Muscle of leg (tissue), 16 donors: ENCODE measurements around the gene NRCAM. TPM values are rescaled to one million over a fixed set of nuclear protein-coding genes. Genes with fewer than 3 reads are reported as not detected.
"Not testable (repeated sequence)": the region's sequence is repeated elsewhere in the genome, so short reads cannot be mapped to it uniquely, and the experiment has no call there.

Experiments used
- DNase-seq: peaks from one replicate; pipeline ENCODE4 v3.0.0; 2013
- H3K27ac ChIP-seq: one replicate; pipeline ENCODE4 v1.5.1; 2013; ENCODE audit warnings: mild to moderate bottlenecking, low read length, control low read depth
- H3K27me3 ChIP-seq: one replicate; pipeline ENCODE4 v1.6.1; 2013; ENCODE audit warnings: low read length; ENCODE audit not compliant: control insufficient read depth, insufficient read depth
- H3K36me3 ChIP-seq: one replicate; pipeline ENCODE4 v1.6.1; 2013; ENCODE audit warnings: low read length; ENCODE audit not compliant: control insufficient read depth, insufficient read depth
- H3K4me1 ChIP-seq: one replicate; pipeline ENCODE4 v1.6.1; 2013; ENCODE audit warnings: low read length; ENCODE audit not compliant: control insufficient read depth, insufficient read depth
- H3K4me3 ChIP-seq: one replicate; pipeline ENCODE4 v1.5.1; 2013; ENCODE audit warnings: low read length, control low read depth
- H3K9me3 ChIP-seq: replicated peaks from 2 replicates; pipeline ENCODE4 v1.6.1; 2013; ENCODE audit warnings: low read depth, low read length; ENCODE audit not compliant: control insufficient read depth
- WGBS: methylation state at CpG from one replicate; pipeline ENCODE4 v1.1.5; 2013; ENCODE audit warnings: missing lambda C conversion rate; ENCODE audit not compliant: insufficient coverage; 5-methylcytosine and 5-hydroxymethylcytosine counted together
- long read RNA-seq, 11 donors: transcript quantifications; one replicate each; lab custom pipeline, GENCODE V29; 2026
- polyA plus RNA-seq, 8 donors: library from polyadenylated mRNA; unstranded; fragments of 120-200 nt; gene quantifications; one replicate each; pipeline versions ENCODE4 v1.2.1 to v1.2.3, GENCODE V29; 2013; ENCODE audit warnings: inconsistent platforms in 1 of 8, low replicate concordance in 1 of 8; ENCODE audit not compliant: insufficient read length in 8 of 8, insufficient read depth in 1 of 8
- total RNA-seq: library from RNA; stranded (reverse); fragments of 120-200 nt; gene quantifications from one replicate; pipeline ENCODE4 v1.2.4, GENCODE V29; 2013

Gene NRCAM
- total RNA-seq (17.5 TPM), polyA plus RNA-seq (10 to 100 TPM; 18.0 to 35.6 (median 24.3) TPM)
- long read RNA-seq, donor 1, full-length matches to known transcripts = 1 of 1 reads
- long read RNA-seq, donor 1, partial matches to known transcripts = 0 of 1 reads
- long read RNA-seq, donor 1, other reads (novel, unspliced or antisense) = 0 of 1 reads
- long read RNA-seq, donor 2 = 0 reads
- long read RNA-seq, donor 3 = 0 reads
- long read RNA-seq, donor 4 = 0 reads
- long read RNA-seq, donor 5, partial matches to known transcripts = 0 of 1 reads
- long read RNA-seq, donor 5, other reads (novel, unspliced or antisense) = 0 of 1 reads
- long read RNA-seq, donor 6, partial matches to known transcripts = 6 of 6 reads
- long read RNA-seq, donor 6, other reads (novel, unspliced or antisense) = 0 of 6 reads
- long read RNA-seq, donor 7 = 0 reads
- long read RNA-seq, donor 8 = 0 reads
- long read RNA-seq, donor 9 = 0 reads
- long read RNA-seq, donor 10, full-length matches to known transcripts = 1 of 1 reads
- long read RNA-seq, donor 10, partial matches to known transcripts = 0 of 1 reads
- long read RNA-seq, donor 10, other reads (novel, unspliced or antisense) = 0 of 1 reads
- long read RNA-seq, donor 11 = 0 reads

- peaks cover 12% of the 10 kb centered on the region for H3K4me1 ChIP-seq
- H3K27ac ChIP-seq = peak within 1 kb of the TSS; percentile 51
- H3K27me3 ChIP-seq = peaks cover 28% of the 10 kb centered on the region
- DNase-seq = peak; percentile 66
- H3K36me3 ChIP-seq = no peaks in the 10 kb centered on the region
- no peaks in the 10 kb centered on the region for H3K9me3 ChIP-seq
- under 1% methylated on average over 70 of the region's 81 CpGs for WGBS
- peak within 1 kb of the TSS; percentile 56 for H3K4me3 ChIP-seq
Measured at GRCh38 chr7:108455998-108456677, at the start of gene NRCAM. Gene NRCAM, minus strand, starts transcription at chr7:108456436. Its CDS starts 216,372 bp downstream, at chr7:108240064.

GRCh38 chr7:108504576-108504975, 48.3 kb upstream of the NRCAM start:
- no CpG with 5 or more reads among the region's 3 CpGs for WGBS
- not testable (repeated sequence) for H3K4me1 ChIP-seq, H3K27me3 ChIP-seq, H3K27ac ChIP-seq, H3K36me3 ChIP-seq, DNase-seq, H3K4me3 ChIP-seq, H3K9me3 ChIP-seq

GRCh38 chr7:108503112-108504026, 47.1 kb upstream of the NRCAM start:
- H3K27me3 ChIP-seq = no peaks in the 10 kb centered on the region
- 75% methylated on average over 2 of the region's 5 CpGs for WGBS
- H3K27ac ChIP-seq = no peak overlapping the region
- H3K4me3 ChIP-seq = no peak overlapping the region
- peak; percentile 30 for DNase-seq
- peaks cover 2% of the 10 kb centered on the region for H3K4me1 ChIP-seq
- peaks cover 8% of the 10 kb centered on the region for H3K36me3 ChIP-seq
- no peaks in the 10 kb centered on the region for H3K9me3 ChIP-seq

- Histone ChIP-seq H3K27ac (peak overlapping the region; percentile 52), H3K36me3 (peaks cover 10% of the 10 kb centered on the region), H3K27me3 (no peaks in the 10 kb centered on the region), H3K4me3 (no peak overlapping the region), H3K9me3 (no peaks in the 10 kb centered on the region), H3K4me1 (peaks cover 2% of the 10 kb centered on the region)
- WGBS = no CpG with 5 or more reads among the region's 1 CpG
- no peak for DNase-seq
Measured at GRCh38 chr7:108499566-108499965, 43.3 kb upstream of the NRCAM start.

- Histone ChIP-seq H3K27me3 (no peaks in the 10 kb centered on the region), H3K9me3 (no peaks in the 10 kb centered on the region), H3K36me3 (peaks cover 10% of the 10 kb centered on the region), H3K4me3 (no peak overlapping the region), H3K27ac (no peak overlapping the region), H3K4me1 (peaks cover 2% of the 10 kb centered on the region)
- DNase-seq = no peak
- no CpG with 5 or more reads among the region's 6 CpGs for WGBS
Measured at GRCh38 chr7:108498481-108498880, 42.2 kb upstream of the NRCAM start.

GRCh38 chr7:108497082-108497725, 41.0 kb upstream of the NRCAM start:
- peaks cover 2% of the 10 kb centered on the region for H3K4me1 ChIP-seq
- no peaks in the 10 kb centered on the region for H3K9me3 ChIP-seq
- no peak overlapping the region for H3K4me3 ChIP-seq
- H3K27ac ChIP-seq = no peak overlapping the region
- WGBS = no CpG with 5 or more reads among the region's 3 CpGs
- H3K27me3 ChIP-seq = no peaks in the 10 kb centered on the region
- peak; percentile 58 for DNase-seq
- H3K36me3 ChIP-seq = peaks cover 10% of the 10 kb centered on the region

- DNase-seq = no peak
- H3K36me3 ChIP-seq = peaks cover 7% of the 10 kb centered on the region
- no peaks in the 10 kb centered on the region for H3K27me3 ChIP-seq
- H3K9me3 ChIP-seq = no peaks in the 10 kb centered on the region
- 100% methylated on average over 2 of the region's 4 CpGs for WGBS
- no peak overlapping the region for H3K4me3 ChIP-seq
- no peaks in the 10 kb centered on the region for H3K4me1 ChIP-seq
- H3K27ac ChIP-seq = no peak overlapping the region
Measured at GRCh38 chr7:108492742-108493141, 36.5 kb upstream of the NRCAM start.

GRCh38 chr7:108488768-108489538, 32.7 kb upstream of the NRCAM start:
- H3K4me1 ChIP-seq = no peaks in the 10 kb centered on the region
- H3K9me3 ChIP-seq = no peaks in the 10 kb centered on the region
- peaks cover 5% of the 10 kb centered on the region for H3K36me3 ChIP-seq
- DNase-seq = no peak
- no peak overlapping the region for H3K4me3 ChIP-seq
- H3K27ac ChIP-seq = no peak overlapping the region
- H3K27me3 ChIP-seq = no peaks in the 10 kb centered on the region
- 71% methylated on average over 3 of the region's 4 CpGs for WGBS

- Histone ChIP-seq H3K9me3 (no peaks in the 10 kb centered on the region), H3K4me3 (no peak overlapping the region), H3K4me1 (no peaks in the 10 kb centered on the region), H3K27me3 (no peaks in the 10 kb centered on the region), H3K27ac (no peak overlapping the region), H3K36me3 (peaks cover 5% of the 10 kb centered on the region)
- DNase-seq = no peak
Measured at GRCh38 chr7:108487646-108488045, 31.4 kb upstream of the NRCAM start.
